PFSK-1 (cell line): ENCODE results near the gene GPR161.

Experiments used
- FOXP2 ChIP-seq: optimal IDR thresholded peaks from 2 replicates; pipeline ENCODE3; 2011; ENCODE audit warnings: borderline replicate concordance, control low read depth, inconsistent platforms; ENCODE audit not compliant: insufficient read depth; ENCODE audit errors: extremely low read length, extremely low read depth
- POLR2AphosphoS5 ChIP-seq: IDR thresholded peaks from 2 replicates; pipeline ENCODE4 v1.6.1; 2012; ENCODE audit warnings: low read depth, mild to moderate bottlenecking, control low read depth, low read length, moderate library complexity
- REST ChIP-seq, 2 experiments: IDR thresholded peaks; 2 replicates each; pipeline versions ENCODE4 v1.6.1 to v1.8.0; 2011 to 2012; ENCODE audit warnings: low read depth in 2 of 2, low read length in 2 of 2, control low read depth in 1 of 2, inconsistent platforms in 1 of 2, mild to moderate bottlenecking in 1 of 2, moderate library complexity in 1 of 2; ENCODE audit not compliant: insufficient read depth in 1 of 2
- SIN3A ChIP-seq: IDR thresholded peaks from 2 replicates; pipeline ENCODE4 v1.6.1; 2012; ENCODE audit warnings: mild to moderate bottlenecking, low read length, moderate library complexity, borderline replicate concordance; ENCODE audit not compliant: insufficient read depth
- TAF1 ChIP-seq: IDR thresholded peaks from 2 replicates; pipeline ENCODE4 v1.6.1; 2012; ENCODE audit warnings: low read length, control low read depth, borderline replicate concordance; ENCODE audit not compliant: insufficient read depth

Gene GPR161

GRCh38 chr1:168146160-168146539, 9.4 kb upstream of the GPR161 start:
- TF ChIP-seq FOXP2, result no peak
- TF ChIP-seq SIN3A, result no peak
- TF ChIP-seq POLR2AphosphoS5, result no peak
- TF ChIP-seq REST (IDR thresholded peaks at IDR 0.05; ENCODE audit: insufficient read depth in 1 of 2, low read depth in 2 of 2, low read length in 2 of 2), result no peak
- TF ChIP-seq TAF1, result no peak

- TF ChIP-seq TAF1, result no peak
Observed at GRCh38 chr1:168145184-168146159, 8.7 kb upstream of the GPR161 start.

- TF ChIP-seq POLR2AphosphoS5 (no peak), TAF1 (no peak), SIN3A (no peak), REST (IDR thresholded peaks at IDR 0.05; ENCODE audit: insufficient read depth in 1 of 2, low read depth in 2 of 2, low read length in 2 of 2) (no peak), FOXP2 (no peak)
Observed at GRCh38 chr1:168141871-168142385, 5.2 kb upstream of the GPR161 start.

- no peak for TF ChIP-seq REST (IDR thresholded peaks at IDR 0.05; ENCODE audit: insufficient read depth in 1 of 2, low read depth in 2 of 2, low read length in 2 of 2)
- TF ChIP-seq FOXP2, result no peak
- no peak for TF ChIP-seq POLR2AphosphoS5
- no peak for TF ChIP-seq TAF1
- TF ChIP-seq SIN3A, result no peak
Observed at GRCh38 chr1:168139070-168139469, 2.3 kb upstream of the GPR161 start.

- TF ChIP-seq SIN3A, result no peak
- no peak for TF ChIP-seq FOXP2
- TF ChIP-seq REST (IDR thresholded peaks at IDR 0.05; ENCODE audit: insufficient read depth in 1 of 2, low read depth in 2 of 2, low read length in 2 of 2), result no peak
- no peak for TF ChIP-seq POLR2AphosphoS5
- no peak for TF ChIP-seq TAF1
Observed at GRCh38 chr1:168138134-168138533, 1.4 kb upstream of the GPR161 start.
